ENCODE data around the gene PLSCR4. TPM values are rescaled to one million over a fixed set of nuclear protein-coding genes. Genes with fewer than 3 reads are reported as not detected.

PLSCR4 gene
- total and polyA plus RNA-seq, 4 experiments from 2014 or later, result not detected

- H3K9me3 Mint-ChIP-seq, result peaks cover 0 to 4% (median 0%) of the 10 kb centered on the region in 8 donors
- H3K4me1 ChIP-seq (ENCODE audit: insufficient read depth, low read length), result no peaks in the 10 kb centered on the region
- no peaks in the 10 kb centered on the region for H3K36me3 Mint-ChIP-seq
These were observed 97.5 kb downstream of the PLSCR4 start for GRCh38 chr3:146153429-146153828.

GRCh38 chr3:146152834-146153233, 98.1 kb downstream of the PLSCR4 start:
- Histone ChIP-seq H3K27ac (ENCODE audit: low read depth, low read length) (no peak overlapping the region), H3K9me3 (ENCODE audit: control insufficient read depth in 1 of 2, low read length in 2 of 2) (no peaks in the 10 kb centered on the region), H3K4me1 (ENCODE audit: insufficient read depth, low read length) (no peaks in the 10 kb centered on the region), H3K27me3 (ENCODE audit: insufficient read depth, low read length) (no peaks in the 10 kb centered on the region), H3K36me3 (ENCODE audit: insufficient read depth, low read length) (no peaks in the 10 kb centered on the region), H3K4me3 (ENCODE audit: low read length in 2 of 2) (no peak overlapping the region)
- peaks cover 0 to 4% (median 0%) of the 10 kb centered on the region in 8 donors for H3K9me3 Mint-ChIP-seq
- peaks cover 3 to 4% of the 10 kb centered on the region in 2 donors for H3K27me3 Mint-ChIP-seq
- intact Hi-C loops (cut with micrococcal nuclease), result no loop called here
- ChIA-PET POLR2A (ENCODE audit: partially characterized antibody) (no interaction called here), CTCF (ENCODE audit: partially characterized antibody) (no interaction called here)
- no peaks in the 10 kb centered on the region for H3K36me3 Mint-ChIP-seq
- no peaks in the 10 kb centered on the region for H3K4me1 Mint-ChIP-seq
- no peak for DNase-seq
- no peak overlapping the region for H3K27ac Mint-ChIP-seq
- H3K4me3 Mint-ChIP-seq, result no peak overlapping the region

More at GRCh38 chr3:146153429-146153828, 97.5 kb downstream of the PLSCR4 start:
- Histone ChIP-seq H3K27ac (ENCODE audit: low read depth, low read length) (no peak overlapping the region), H3K9me3 (ENCODE audit: control insufficient read depth in 1 of 2, low read length in 2 of 2) (no peaks in the 10 kb centered on the region), H3K36me3 (ENCODE audit: insufficient read depth, low read length) (no peaks in the 10 kb centered on the region), H3K4me3 (ENCODE audit: low read length in 2 of 2) (no peak overlapping the region), H3K27me3 (ENCODE audit: insufficient read depth, low read length) (no peaks in the 10 kb centered on the region)
- Mint-ChIP-seq H3K4me3 (no peak overlapping the region), H3K4me1 (no peaks in the 10 kb centered on the region), H3K27me3 (peaks cover 3 to 4% of the 10 kb centered on the region in 2 donors), H3K27ac (no peak overlapping the region)
- intact Hi-C loops (cut with micrococcal nuclease), result no loop called here
- POLR2A ChIA-PET (ENCODE audit: partially characterized antibody), result no interaction called here
- DNase-seq, result no peak
- CTCF ChIA-PET (ENCODE audit: partially characterized antibody), result no interaction called here

- Mint-ChIP-seq H3K9me3 (peaks cover 0 to 4% (median 0%) of the 10 kb centered on the region in 8 donors), H3K36me3 (no peaks in the 10 kb centered on the region), H3K27me3 (peaks cover 0 to 1% of the 10 kb centered on the region in 2 donors), H3K4me3 (no peak overlapping the region), H3K27ac (no peak overlapping the region), H3K4me1 (no peaks in the 10 kb centered on the region)
- no peaks in the 10 kb centered on the region for H3K27me3 ChIP-seq (ENCODE audit: insufficient read depth, low read length)
- no peak for DNase-seq
- no peak overlapping the region for H3K4me3 ChIP-seq (ENCODE audit: low read length in 2 of 2)
- ChIA-PET POLR2A (ENCODE audit: partially characterized antibody) (no interaction called here), CTCF (ENCODE audit: partially characterized antibody) (no interaction called here)
- no peaks in the 10 kb centered on the region for H3K4me1 ChIP-seq (ENCODE audit: insufficient read depth, low read length)
- no peaks in the 10 kb centered on the region for H3K9me3 ChIP-seq (ENCODE audit: control insufficient read depth in 1 of 2, low read length in 2 of 2)
- intact Hi-C loops (cut with micrococcal nuclease), result no loop called here
- no peaks in the 10 kb centered on the region for H3K36me3 ChIP-seq (ENCODE audit: insufficient read depth, low read length)
- H3K27ac ChIP-seq (ENCODE audit: low read depth, low read length), result no peak overlapping the region
These were observed 102.4 kb downstream of the PLSCR4 start for GRCh38 chr3:146148468-146148931.

DNA sequence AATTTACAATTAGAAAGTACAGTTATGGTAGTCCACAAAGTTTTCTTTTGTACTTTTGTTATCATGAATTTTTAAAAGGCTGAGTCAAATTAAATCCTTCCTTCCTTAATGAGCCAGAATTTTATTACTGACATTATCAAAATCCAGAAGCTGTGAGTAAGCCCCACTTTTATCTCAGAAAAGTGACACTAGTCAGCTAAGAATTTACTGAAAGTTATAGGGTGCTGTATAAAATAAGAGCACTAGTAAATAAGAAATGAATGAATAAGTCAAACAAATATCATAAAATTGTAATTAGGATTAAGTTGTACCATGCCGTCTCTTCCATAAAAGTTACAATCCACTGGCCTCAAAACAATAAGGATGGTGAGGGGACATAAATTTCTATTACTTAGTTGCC, 105.3 kb downstream of the PLSCR4 start:
- Mint-ChIP-seq H3K4me3 (no peak overlapping the region), H3K36me3 (no peaks in the 10 kb centered on the region), H3K4me1 (no peaks in the 10 kb centered on the region), H3K27ac (no peak overlapping the region), H3K9me3 (peaks cover 0 to 2% (median 0%) of the 10 kb centered on the region in 8 donors), H3K27me3 (no peaks in the 10 kb centered on the region)
- Histone ChIP-seq H3K36me3 (ENCODE audit: insufficient read depth, low read length) (no peaks in the 10 kb centered on the region), H3K27me3 (ENCODE audit: insufficient read depth, low read length) (no peaks in the 10 kb centered on the region), H3K4me1 (ENCODE audit: insufficient read depth, low read length) (no peaks in the 10 kb centered on the region), H3K4me3 (ENCODE audit: low read length in 2 of 2) (no peak overlapping the region), H3K27ac (ENCODE audit: low read depth, low read length) (no peak overlapping the region), H3K9me3 (ENCODE audit: control insufficient read depth in 1 of 2, low read length in 2 of 2) (no peaks in the 10 kb centered on the region)
- ChIA-PET CTCF (ENCODE audit: partially characterized antibody) (interaction anchor here (1.0 kb wide), 1 partner anchor 44 kb away, joined by 3 read pairs; no protein-coding TSS in a partner anchor), POLR2A (ENCODE audit: partially characterized antibody) (no interaction called here)
- DNase-seq, result no peak
- intact Hi-C loops (cut with micrococcal nuclease), result no loop called here

GRCh38 chr3:146142757-146143156, 108.1 kb downstream of the PLSCR4 start:
- no peak for DNase-seq
- Mint-ChIP-seq H3K4me1 (no peaks in the 10 kb centered on the region), H3K27me3 (no peaks in the 10 kb centered on the region), H3K27ac (no peak overlapping the region), H3K36me3 (no peaks in the 10 kb centered on the region), H3K4me3 (no peak overlapping the region), H3K9me3 (peaks cover 0 to 3% (median 0%) of the 10 kb centered on the region in 8 donors)
- ChIA-PET CTCF (ENCODE audit: partially characterized antibody) (no interaction called here), POLR2A (ENCODE audit: partially characterized antibody) (no interaction called here)
- H3K27ac ChIP-seq (ENCODE audit: low read depth, low read length), result no peak overlapping the region
- intact Hi-C loops (cut with micrococcal nuclease), result no loop called here
- no peaks in the 10 kb centered on the region for H3K9me3 ChIP-seq (ENCODE audit: control insufficient read depth in 1 of 2, low read length in 2 of 2)
- H3K4me3 ChIP-seq (ENCODE audit: low read length in 2 of 2), result no peak overlapping the region
- no peaks in the 10 kb centered on the region for H3K4me1 ChIP-seq (ENCODE audit: insufficient read depth, low read length)
- no peaks in the 10 kb centered on the region for H3K36me3 ChIP-seq (ENCODE audit: insufficient read depth, low read length)
- H3K27me3 ChIP-seq (ENCODE audit: insufficient read depth, low read length), result no peaks in the 10 kb centered on the region

Other genes with a start within 250 kb of the PLSCR4 start
- gene PLOD2, start 89.9 kb downstream of the PLSCR4 start, total RNA-seq, result not detected
- gene PLOD2, start 89.9 kb downstream of the PLSCR4 start, polyA plus RNA-seq, result not detected
- gene PLSCR2, start 218.5 kb upstream of the PLSCR4 start, total RNA-seq, result under 1 TPM; 0.72 to 0.76 TPM
- gene PLSCR2, start 218.5 kb upstream of the PLSCR4 start, polyA plus RNA-seq, result under 1 TPM in 1 of 2 donors, not detected in 1; 0.20 TPM